GM19395 (cell line): ENCODE results near the gene FOXL1.

ENCODE experiments used
- ATAC-seq: cut with Tn5 transposase; IDR thresholded peaks from one replicate; pipeline ENCODE4 v1.9.1; 2021; ENCODE audit warnings: mild to moderate bottlenecking, moderate library complexity; ENCODE audit not compliant: unreplicated experiment

FOXL1 gene

GRCh38 chr16:86598607-86599565, 20.5 kb downstream of the FOXL1 start:
- no peak for ATAC-seq

GRCh38 chr16:86601356-86601755, 23.0 kb downstream of the FOXL1 start:
- no peak for ATAC-seq

DNA sequence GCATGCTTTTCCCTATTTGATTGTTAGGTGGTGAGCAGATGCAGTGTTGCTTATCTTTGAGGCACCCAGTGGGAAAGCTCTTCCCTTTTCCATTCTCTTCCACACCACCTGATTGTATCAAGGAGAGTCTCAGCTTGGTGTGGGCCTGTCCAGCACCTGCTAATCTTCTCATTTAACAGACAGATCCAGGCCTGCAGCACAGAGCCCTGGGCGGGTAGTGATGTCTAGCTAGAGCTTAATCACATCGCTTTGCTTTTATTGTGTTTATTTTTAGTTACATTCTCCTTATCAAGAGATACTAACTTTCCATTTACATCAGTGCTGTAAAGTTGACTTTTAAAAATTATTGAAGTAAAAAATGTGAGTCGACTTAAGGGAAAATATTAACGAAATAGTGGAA, 24.2 kb downstream of the FOXL1 start:
- no peak for ATAC-seq

GRCh38 chr16:86604436-86605193, 26.3 kb downstream of the FOXL1 start:
- no peak for ATAC-seq

GRCh38 chr16:86605950-86606349, 27.6 kb downstream of the FOXL1 start:
- ATAC-seq: no peak

GRCh38 chr16:86608301-86608747, 30.0 kb downstream of the FOXL1 start:
- no peak for ATAC-seq

DNA sequence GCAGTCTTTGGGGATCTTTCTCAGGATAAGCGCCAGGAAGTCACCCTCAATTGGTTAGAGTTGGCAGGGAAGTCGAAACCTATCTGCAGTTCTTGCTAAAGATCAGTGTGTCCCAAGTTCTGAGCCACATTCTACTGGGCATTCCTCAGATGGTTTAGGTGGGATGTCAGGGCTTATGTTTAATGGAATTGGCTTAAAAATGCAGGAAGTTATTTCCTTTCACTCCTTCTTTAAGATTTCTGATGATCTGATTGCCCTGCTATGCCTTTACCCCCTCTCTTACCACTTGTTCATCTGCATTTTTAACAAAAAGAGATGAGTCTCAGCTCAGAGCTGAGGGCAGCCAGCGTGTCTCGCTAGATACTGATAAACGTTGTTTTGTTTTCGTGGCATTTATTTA, 30.8 kb downstream of the FOXL1 start:
- no peak for ATAC-seq

GRCh38 chr16:86609661-86610060, 31.3 kb downstream of the FOXL1 start:
- ATAC-seq: no peak

DNA sequence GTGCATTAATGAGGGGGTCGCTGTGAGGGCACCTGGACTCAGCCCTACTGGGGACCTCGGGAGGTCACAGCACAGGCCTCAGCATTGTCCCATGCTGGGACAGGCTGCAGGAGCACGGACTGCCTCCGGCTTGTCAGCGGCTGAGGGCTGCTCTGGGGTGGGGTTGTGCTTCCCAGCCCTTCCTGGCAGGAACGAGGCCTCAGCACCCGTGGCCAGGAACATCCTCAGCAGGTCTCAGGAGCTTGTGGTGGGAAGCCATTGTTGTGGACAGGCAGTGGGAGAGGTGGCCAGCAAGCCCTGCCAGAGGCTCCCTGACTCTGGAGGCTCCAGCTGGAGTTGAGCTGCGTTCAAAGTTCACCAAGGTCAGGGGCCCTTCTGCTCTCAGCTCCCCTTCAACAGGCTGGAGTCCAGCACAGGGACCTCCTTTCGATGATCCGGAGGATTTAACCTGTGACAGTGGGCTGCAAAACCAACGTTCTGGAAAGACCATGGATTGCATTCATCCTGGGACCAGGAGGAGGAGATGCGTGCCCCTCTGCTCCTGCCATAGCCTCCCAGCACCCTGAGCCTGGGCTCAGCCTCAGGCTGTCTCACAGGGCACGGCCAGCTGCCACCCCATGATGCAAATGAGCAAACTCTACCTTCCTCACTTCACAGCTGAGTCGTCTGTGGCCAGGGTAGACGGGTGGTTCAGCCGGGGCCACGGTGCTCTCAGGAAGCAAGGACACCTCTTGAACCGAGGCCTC, 32.6 kb downstream of the FOXL1 start:
- ATAC-seq: no peak

DNA sequence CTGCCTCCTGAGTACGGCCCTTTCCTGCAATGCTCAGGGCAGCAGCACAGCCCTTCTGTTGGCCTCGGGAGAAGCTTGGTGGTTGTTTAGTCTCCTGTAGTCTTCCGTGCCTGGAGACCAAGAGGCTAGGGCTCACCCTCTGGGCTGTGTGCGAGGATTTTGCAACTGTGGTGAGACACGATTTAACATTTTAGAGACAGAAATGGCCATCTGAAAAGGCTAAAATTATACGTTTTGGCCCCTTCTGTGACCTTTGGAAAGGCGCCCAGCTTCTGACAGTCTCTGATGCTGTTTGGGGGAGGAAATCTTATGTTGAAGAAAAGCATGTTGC, 33.1 kb downstream of the FOXL1 start:
- no peak for ATAC-seq

GRCh38 chr16:86611941-86612340, 33.6 kb downstream of the FOXL1 start:
- no peak for ATAC-seq

DNA sequence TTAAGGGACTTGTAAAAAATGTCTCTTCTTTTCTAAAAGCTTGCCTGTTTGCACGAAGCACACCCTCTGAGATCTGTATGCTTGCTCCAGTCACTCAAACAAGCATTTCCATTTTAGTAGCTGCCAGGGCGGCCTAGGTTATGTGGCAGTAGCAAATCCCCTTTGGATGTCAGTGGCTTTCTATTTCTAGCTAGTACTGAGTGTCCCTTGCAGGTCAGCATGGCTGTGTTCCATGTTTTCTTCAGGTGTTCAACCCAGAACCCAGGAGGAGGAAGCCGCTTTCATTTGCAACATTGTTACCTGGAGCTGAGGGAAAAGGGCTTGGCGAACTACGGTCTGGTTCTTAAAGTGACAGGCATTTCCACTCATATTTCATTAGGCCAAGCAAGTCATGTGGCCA, 36.4 kb downstream of the FOXL1 start:
- ATAC-seq: no peak

DNA sequence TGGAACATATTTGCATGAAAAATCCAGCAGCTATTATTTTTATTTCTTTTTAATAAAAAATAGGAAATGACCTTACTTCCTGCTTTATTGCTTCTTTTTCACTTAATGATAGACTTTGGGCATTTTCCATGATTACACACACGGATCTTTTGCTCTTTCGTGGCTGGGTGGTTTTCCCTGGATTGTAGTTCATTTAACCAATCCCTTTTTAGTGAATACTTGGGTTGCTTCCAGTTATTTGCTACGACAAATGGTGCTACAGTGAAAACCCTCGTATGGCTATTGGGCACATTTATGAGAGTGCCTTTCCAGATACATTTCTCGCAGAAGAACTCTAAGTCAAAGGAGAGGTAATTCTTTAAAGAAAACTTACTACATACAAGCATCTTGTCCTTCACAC, 38.6 kb downstream of the FOXL1 start:
- ATAC-seq: no peak

DNA sequence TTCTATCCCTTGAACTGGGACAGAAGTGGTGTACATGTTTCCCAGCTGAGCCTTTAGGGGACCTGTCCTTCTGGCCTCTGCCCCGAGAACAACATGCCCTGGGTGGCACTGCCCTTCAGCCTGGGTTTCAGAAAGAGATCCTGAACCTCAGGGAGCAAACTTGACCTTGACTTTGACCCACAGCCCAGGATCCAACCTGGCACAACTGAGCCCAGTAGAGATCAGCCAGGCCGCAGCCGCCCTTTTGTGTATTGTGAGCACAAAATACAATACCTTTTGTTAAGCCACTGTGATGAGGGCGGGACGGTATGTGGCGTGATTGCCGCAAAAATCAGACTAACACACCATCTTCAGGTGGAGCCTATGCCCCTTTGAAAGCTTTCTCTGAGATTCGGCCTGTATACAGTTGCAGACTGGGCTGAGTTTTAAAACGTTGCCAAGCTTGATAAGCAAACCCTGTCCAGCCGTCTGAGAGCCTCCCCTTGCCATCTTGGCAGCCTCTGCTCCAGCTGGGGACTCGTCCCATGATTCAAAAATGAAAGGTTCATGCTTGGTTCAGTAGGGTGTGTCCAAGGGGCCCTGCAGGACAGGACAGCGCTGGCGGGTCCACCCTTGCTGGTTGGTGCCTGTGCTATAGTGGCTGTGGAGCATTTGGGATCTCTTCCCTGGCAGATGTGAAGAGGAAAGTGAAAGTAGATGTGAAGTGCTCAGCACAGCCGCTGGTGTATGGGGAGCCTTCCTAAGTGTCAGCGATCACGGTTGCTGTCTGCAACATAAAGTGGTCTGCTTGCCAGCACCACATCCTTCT, 40.3 kb downstream of the FOXL1 start:
- ATAC-seq: no peak

GRCh38 chr16:86619239-86619794, 41.0 kb downstream of the FOXL1 start:
- no peak for ATAC-seq

GRCh38 chr16:86620184-86620583, 41.8 kb downstream of the FOXL1 start:
- no peak for ATAC-seq

GRCh38 chr16:86621966-86622365, 43.6 kb downstream of the FOXL1 start:
- no peak for ATAC-seq

- no peak for ATAC-seq
Measured at GRCh38 chr16:86622700-86623615, 44.6 kb downstream of the FOXL1 start.

GRCh38 chr16:86625029-86625428, 46.7 kb downstream of the FOXL1 start:
- no peak for ATAC-seq
